Mucosa of stomach (tissue), 1 donor: ENCODE results near the gene FLYWCH2.

Experiments used
- H3K27me3 ChIP-seq: one replicate; pipeline ENCODE4 v1.7.0; 2013; ENCODE audit warnings: mild to moderate bottlenecking, low read length; ENCODE audit not compliant: control insufficient read depth, insufficient read depth
- H3K36me3 ChIP-seq: one replicate; pipeline ENCODE4 v1.7.0; 2013; ENCODE audit warnings: low read length; ENCODE audit not compliant: control insufficient read depth, insufficient read depth
- H3K4me1 ChIP-seq: one replicate; pipeline ENCODE4 v1.7.0; 2013; ENCODE audit warnings: mild to moderate bottlenecking, low read length; ENCODE audit not compliant: control insufficient read depth, insufficient read depth
- H3K4me3 ChIP-seq: one replicate; pipeline ENCODE4 v1.7.0; 2013; ENCODE audit warnings: low read length
- H3K9ac ChIP-seq: one replicate; pipeline ENCODE4 v1.7.0; 2013; ENCODE audit warnings: mild to moderate bottlenecking, low read length, moderate library complexity
- H3K9me3 ChIP-seq: one replicate; pipeline ENCODE4 v1.7.0; 2013; ENCODE audit warnings: mild to moderate bottlenecking, low read length, moderate library complexity; ENCODE audit not compliant: control insufficient read depth
- donor health status: Pancreatic carcinoma.

FLYWCH2 gene

DNA sequence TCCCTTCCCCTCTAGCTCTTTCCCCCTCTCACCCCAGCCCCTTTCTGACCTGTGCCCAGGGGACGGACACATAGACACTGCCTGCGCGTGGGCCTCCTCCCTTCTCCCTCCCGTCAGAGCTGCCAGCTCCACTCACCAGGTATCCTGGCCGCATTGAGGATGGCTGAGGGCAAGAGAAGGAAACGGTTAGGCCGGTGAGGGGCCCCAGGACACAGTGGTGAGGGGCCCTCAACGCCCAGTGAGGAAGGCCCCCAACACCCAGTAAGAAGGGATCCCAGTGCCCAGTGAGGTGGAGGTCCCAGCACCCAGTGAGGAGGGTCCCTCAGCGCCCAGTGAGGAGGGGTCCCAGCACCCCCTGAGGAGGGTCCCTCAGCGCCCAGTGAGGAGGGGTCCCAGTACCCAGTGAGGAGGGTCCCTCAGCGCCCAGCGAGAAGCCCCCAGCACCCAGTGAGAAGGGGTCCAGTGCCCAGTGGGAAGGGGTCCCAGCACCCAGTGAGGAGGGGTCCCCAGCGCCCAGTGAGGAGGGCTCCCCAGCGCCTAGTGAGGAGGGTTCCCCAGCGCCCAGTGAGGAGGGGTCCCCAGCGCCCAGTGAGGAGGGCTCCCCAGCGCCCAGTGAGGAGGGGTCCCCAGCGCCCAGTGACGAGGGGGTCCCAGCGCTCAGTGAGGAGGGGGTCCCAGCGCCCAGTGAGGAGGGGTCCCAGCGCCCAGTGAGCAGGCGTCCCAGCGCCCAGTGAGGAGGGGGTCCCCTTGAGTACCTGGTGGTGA lies 26.1 kb upstream of the FLYWCH2 start:
- Histone ChIP-seq H3K9ac (peak overlapping the region; percentile 72), H3K9me3 (peaks cover 5% of the 10 kb centered on the region), H3K27me3 (peaks cover 11% of the 10 kb centered on the region), H3K4me1 (peaks cover 34% of the 10 kb centered on the region), H3K36me3 (no peaks in the 10 kb centered on the region), H3K4me3 (no peak overlapping the region)

DNA sequence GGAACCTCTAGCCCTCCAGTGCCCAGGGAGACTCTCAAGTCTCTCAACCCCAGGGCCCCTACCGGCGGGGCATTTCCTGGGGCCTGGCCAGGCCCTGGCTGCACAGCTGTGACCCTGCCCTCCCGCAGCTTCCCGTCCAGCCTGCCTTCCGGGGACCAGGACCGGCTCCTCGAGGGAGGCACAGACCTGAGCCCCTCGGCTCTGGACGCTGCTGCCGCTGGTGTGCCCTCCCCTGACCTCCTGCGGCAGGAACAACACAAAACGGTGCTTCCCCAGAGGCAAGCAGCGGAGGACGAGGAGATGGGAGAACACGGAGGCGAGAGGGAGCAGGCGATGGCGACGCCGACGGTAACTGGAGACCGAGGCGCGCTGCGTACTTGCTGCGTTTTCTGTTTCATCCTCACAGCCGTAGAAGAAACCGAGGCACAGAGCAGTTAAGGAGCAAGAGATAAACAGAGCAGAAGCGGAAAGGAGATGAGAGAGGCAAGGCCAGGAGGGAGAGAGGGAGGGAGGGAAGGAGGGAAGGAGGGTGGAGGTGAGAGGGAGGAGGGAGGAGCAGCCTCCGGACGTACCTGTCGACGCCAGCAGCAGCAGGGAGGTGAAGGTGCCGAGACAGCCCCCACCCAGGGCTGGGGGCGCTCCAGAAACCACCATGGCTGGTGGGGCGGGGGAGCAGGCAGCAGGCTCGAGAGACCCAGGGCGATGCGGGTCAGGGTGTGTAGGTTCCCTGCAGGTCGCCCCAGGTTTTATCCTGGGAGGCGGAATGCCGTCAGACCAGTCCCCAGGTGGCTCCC lies 25.4 kb upstream of the FLYWCH2 start, which contains the start of gene PRSS22:
Gene PRSS22, minus strand, starts transcription at position 720 of the 794 bp plus-strand sequence. Its CDS starts 66 bp downstream, at position 654.
- Histone ChIP-seq H3K4me1 (peaks cover 30% of the 10 kb centered on the region), H3K27me3 (peaks cover 11% of the 10 kb centered on the region), H3K4me3 (peak within 1 kb of the TSS; percentile 46), H3K9me3 (peaks cover 5% of the 10 kb centered on the region), H3K36me3 (no peaks in the 10 kb centered on the region), H3K9ac (peak within 1 kb of the TSS; percentile 72)

DNA sequence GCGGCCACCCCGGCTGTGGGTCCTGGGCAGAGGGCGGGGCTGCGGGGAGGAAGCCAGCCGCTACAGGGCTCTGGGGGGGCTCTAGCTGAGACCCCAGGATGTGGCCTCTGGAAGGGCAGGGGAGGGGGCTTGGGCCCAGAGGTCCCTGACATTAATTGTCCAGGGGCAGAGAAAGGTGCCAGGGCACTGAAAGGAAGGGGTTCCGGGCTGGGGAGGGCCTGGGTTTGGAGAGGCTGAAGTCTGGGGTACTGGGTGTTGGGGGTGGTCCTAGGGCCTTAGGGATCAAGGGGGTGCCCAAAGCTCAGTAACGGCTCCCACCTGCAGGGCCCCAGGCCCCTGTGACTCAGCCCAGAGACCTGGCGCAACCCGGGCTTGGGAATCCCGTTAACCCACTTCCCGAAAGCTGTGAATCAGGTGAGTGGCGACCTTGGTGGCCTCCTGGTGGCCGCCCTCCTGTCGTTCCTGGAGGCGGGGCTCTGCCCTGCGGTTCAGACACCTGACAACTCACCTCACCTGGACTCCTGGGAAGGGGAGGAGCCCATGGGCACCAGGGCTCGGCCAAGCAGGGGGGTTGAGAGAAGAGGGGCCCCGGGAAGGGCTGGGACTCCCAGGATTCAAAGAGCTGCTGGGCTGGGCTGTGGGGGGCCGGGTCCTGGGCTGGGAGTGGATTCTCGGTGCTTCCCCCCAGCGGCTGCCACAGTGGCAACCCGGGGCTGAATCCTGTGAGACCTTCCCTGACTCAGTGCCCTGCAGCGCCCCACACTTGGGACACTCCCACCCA lies 24.6 kb upstream of the FLYWCH2 start:
- peaks cover 5% of the 10 kb centered on the region for H3K9me3 ChIP-seq
- peak overlapping the region; percentile 72 for H3K9ac ChIP-seq
- peaks cover 30% of the 10 kb centered on the region for H3K4me1 ChIP-seq
- H3K27me3 ChIP-seq: peaks cover 11% of the 10 kb centered on the region
- H3K36me3 ChIP-seq: no peaks in the 10 kb centered on the region
- H3K4me3 ChIP-seq: peak overlapping the region; percentile 46

DNA sequence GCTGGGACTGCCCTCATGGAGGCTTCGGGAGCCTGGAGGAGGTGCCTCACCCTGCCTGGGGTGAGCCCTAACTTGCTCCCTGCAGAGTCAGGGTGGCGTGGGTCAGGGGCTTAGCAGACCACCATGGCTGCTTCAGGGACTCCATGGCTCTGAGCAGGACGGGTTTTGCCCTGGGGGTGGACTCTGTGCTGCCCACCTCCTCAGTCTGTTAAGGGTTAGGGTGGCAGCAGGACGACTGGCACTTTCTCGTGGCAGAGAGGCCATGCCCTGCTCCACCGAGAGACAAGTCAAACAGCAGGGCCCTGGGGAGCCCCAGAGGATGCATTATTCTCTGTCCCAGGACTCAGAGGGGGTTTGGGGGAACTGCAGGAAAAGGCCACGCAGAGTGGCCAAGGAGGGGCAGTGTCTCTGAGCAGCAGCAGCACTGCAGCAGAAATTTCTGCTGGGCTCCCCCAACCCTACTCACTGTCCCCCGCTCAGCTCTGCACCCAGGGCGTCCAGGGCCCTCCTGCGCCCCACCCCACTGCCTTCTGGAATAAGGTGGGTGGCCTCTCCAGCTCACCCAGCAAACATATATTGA lies 23.2 kb upstream of the FLYWCH2 start:
- Histone ChIP-seq H3K27me3 (peaks cover 11% of the 10 kb centered on the region), H3K9me3 (peaks cover under 1% of the 10 kb centered on the region), H3K4me3 (no peak overlapping the region), H3K4me1 (peaks cover 30% of the 10 kb centered on the region), H3K9ac (no peak overlapping the region), H3K36me3 (no peaks in the 10 kb centered on the region)

DNA sequence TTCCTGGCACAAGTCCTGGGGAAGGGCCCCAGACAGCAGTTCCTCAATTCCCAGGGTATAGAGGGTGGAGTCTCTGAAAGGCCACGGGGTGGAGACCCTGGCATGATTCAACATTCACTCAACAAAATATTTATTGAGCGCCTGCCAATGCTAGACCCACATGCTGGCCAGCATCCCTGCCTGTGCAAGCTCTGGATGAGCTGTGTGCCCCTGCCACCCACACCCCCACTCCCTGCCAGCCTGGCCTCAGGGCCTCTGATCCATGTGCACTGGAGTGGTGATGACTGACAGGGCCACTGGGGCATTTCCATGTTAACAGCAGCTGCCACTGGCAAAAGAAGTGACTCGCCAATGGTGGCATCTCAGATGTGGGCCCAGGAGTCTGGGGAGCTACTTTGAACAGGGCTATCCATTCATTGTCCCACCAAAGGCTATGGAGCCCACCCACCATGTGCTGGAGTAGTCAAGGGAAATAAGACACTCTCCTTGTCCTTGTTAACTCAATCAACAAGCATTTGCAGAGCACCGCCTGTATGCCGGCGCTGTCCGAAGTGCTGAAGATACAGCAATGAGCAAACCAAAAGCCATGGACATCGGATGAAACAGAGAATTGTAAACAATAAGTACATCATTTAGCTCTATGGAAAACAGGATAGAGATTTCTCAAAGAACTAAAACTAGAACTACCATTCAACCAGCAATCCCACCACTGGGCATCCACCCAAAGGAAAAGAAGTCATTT lies 22.0 kb upstream of the FLYWCH2 start:
- Histone ChIP-seq H3K27me3 (peaks cover 11% of the 10 kb centered on the region), H3K4me3 (no peak overlapping the region), H3K4me1 (peaks cover 22% of the 10 kb centered on the region), H3K9ac (no peak overlapping the region), H3K36me3 (no peaks in the 10 kb centered on the region), H3K9me3 (no peaks in the 10 kb centered on the region)

DNA sequence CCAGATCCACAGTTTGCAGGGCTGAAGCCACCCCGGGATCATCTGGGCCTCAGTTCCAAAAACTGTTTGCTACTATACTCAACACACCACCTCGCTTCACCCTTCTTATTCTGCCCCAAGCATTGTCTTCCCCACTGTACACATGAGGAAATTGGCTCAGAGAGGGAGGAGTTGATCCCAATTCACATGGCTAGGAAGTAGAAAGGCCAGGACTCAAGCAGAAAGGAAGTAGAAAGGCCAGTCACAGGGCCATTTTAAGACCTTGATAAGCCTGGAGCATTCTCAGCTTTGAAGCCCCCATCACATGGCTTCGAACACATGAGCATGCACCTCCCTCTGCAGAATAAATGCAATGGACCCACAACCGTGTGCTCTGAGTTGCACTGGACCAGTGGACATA lies 17.4 kb upstream of the FLYWCH2 start:
- Histone ChIP-seq H3K27me3 (no peaks in the 10 kb centered on the region), H3K9me3 (no peaks in the 10 kb centered on the region), H3K4me3 (no peak overlapping the region), H3K36me3 (no peaks in the 10 kb centered on the region), H3K4me1 (peaks cover 5% of the 10 kb centered on the region), H3K9ac (no peak overlapping the region)

DNA sequence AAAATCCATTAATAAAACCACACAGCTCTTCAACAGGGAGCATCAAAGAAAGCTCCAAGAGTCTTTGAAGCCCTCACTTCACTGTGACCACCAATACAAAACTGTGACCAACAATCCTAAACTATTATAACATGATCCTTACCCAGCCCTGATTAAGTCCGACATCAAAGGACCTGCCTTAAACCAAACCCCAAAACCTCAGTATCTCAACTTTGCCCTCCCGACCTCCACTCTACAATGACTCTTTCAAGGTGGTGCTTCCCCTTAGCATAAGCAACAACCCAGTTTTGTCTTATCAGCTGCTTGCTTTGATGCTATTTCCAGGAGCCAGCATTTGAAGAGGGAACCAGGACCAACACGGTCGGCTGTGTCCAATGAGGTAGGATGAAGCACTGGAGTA lies 16.6 kb upstream of the FLYWCH2 start:
- Histone ChIP-seq H3K27me3 (no peaks in the 10 kb centered on the region), H3K9me3 (no peaks in the 10 kb centered on the region), H3K36me3 (no peaks in the 10 kb centered on the region), H3K9ac (no peak overlapping the region), H3K4me1 (peaks cover 5% of the 10 kb centered on the region), H3K4me3 (no peak overlapping the region)

DNA sequence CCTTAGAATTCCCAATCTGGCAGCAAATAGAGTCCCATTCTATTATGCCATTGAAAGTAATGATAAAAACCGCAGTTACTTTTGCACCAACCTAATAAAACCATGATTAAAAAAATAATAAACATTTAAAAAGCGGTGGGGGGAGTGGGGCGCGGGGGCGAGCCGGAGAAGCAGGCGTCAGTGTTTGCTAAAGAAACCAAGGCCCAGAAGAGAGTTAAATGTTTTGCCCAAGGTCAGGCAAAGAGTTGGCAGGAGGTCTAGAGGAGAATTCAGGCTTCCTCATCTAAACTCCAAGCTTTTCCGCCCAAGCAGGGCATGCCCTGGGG lies 15.4 kb upstream of the FLYWCH2 start:
- Histone ChIP-seq H3K27me3 (no peaks in the 10 kb centered on the region), H3K36me3 (no peaks in the 10 kb centered on the region), H3K9me3 (no peaks in the 10 kb centered on the region), H3K9ac (peak overlapping the region; percentile 83), H3K4me3 (peak overlapping the region; percentile 54), H3K4me1 (peaks cover 5% of the 10 kb centered on the region)

DNA sequence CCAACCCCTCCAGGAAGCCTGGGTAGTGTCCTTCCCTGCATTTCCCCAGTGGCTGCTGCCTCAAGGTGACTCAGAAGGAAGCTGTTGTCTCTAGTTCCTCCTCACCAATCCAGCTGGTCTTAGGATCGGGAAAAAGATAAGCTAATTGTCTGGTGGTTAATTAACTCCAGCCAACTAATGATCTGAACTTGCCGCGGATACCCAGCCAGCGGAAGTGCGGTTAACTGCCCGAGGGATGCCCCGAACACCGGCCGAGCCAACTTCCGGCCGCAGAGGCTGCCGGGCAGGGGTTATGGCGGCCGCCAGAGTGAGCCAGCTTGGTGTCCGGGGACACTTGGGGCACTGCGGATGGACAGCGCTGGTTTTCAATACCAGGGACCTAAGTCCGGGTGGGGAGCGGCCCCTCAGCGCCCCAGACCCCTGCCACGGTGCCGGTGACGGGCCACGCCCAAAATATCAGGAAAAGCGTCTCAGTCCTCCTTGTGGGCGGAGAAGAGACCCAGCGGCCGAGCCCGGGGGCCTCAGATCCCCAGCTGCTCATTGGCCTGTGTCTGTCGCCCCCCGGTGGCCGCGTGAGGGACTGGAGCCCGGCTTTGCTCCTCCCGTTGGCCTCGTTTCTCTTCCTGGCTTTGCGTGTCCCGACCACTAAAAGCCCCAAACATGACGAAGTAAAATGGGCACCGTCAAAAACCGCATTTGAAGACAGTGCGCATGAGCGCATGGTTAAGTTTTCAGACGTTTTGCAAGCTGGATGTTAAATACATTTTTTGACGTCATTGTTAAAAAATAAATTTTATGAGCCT lies 14.8 kb upstream of the FLYWCH2 start:
- no peaks in the 10 kb centered on the region for H3K36me3 ChIP-seq
- H3K27me3 ChIP-seq: no peaks in the 10 kb centered on the region
- H3K4me1 ChIP-seq: peaks cover 5% of the 10 kb centered on the region
- no peaks in the 10 kb centered on the region for H3K9me3 ChIP-seq
- H3K4me3 ChIP-seq: peak overlapping the region; percentile 54
- H3K9ac ChIP-seq: peak overlapping the region; percentile 83

DNA sequence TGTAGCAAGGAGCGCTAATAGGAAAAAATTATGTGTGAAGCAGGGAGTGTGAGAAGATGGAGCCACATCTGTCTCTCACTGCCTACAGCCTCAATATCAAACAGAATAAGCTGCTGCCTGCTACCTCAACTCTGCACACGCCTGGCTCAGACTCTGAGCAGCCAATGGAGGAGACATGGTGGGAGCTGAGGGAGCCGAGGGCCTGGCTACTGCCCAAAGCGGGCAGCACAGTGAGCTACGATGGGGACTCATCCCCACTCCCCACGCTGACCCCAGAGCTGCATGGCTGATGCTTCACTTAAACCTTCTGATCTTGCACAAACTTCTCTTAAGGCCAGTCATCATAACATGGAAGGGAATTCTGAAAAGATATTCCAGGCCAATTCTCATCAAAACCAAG lies 11.1 kb upstream of the FLYWCH2 start:
- Histone ChIP-seq H3K27me3 (no peaks in the 10 kb centered on the region), H3K4me3 (no peak overlapping the region), H3K9ac (no peak overlapping the region), H3K36me3 (no peaks in the 10 kb centered on the region), H3K4me1 (peaks cover 11% of the 10 kb centered on the region), H3K9me3 (no peaks in the 10 kb centered on the region)
